ENCODE results near the gene LGALS12. TPM values are rescaled to one million over a fixed set of nuclear protein-coding genes. Genes with fewer than 3 reads are reported as not detected.

LGALS12 gene
- total and polyA plus RNA-seq, 12 donors: 0.11 to 15.5 (median 0.41) TPM; not detected in 1

- no peak for TF ChIP-seq POLR2A (IDR thresholded peaks at IDR 0.05)
- TF ChIP-seq CTCF (IDR thresholded peaks at IDR 0.05): no peak
- no peak overlapping the region for H3K27ac ChIP-seq
- H3K27me3 ChIP-seq: no peaks in the 10 kb centered on the region
- H3K36me3 ChIP-seq (replicated peaks in 1 of 2): no peaks in the 10 kb centered on the region
- DNase-seq: no peak
- H3K9me3 ChIP-seq (replicated peaks in 1 of 3): no peaks in the 10 kb centered on the region
- peaks cover 0 to 7% of the 10 kb centered on the region in 2 donors for H3K4me1 ChIP-seq (replicated peaks in 1 of 2)
- intact Hi-C loops (cut with DNase I): no loop called here
- H3K4me3 ChIP-seq: no peak overlapping the region
- 75 to 84% (median 80%) methylated on average over 2 of the region's 2 CpGs for WGBS, 4 donors
These were observed 1.6 kb downstream of the LGALS12 start for GRCh38 chr11:63507511-63507910.

- 74 to 94% (median 77%) methylated on average over 3 of the region's 3 CpGs for WGBS, 4 donors
- intact Hi-C loops (cut with DNase I): no loop called here
These were observed 2.1 kb downstream of the LGALS12 start for GRCh38 chr11:63508009-63508408.

GRCh38 chr11:63508745-63509144 is 2.9 kb downstream of the LGALS12 start:
- intact Hi-C loops (cut with DNase I): no loop called here
- 72 to 90% (median 85%) methylated on average over 11 to 12 of the region's 12 CpGs for WGBS, 4 donors
- Histone ChIP-seq H3K36me3 (replicated peaks in 1 of 2) (no peaks in the 10 kb centered on the region), H3K4me3 (no peak overlapping the region), H3K4me1 (replicated peaks in 1 of 2) (peaks cover 0 to 7% of the 10 kb centered on the region in 2 donors), H3K27ac (no peak overlapping the region), H3K27me3 (no peaks in the 10 kb centered on the region), H3K9me3 (replicated peaks in 1 of 3) (no peaks in the 10 kb centered on the region)
- DNase-seq: no peak
- TF ChIP-seq CTCF (IDR thresholded peaks at IDR 0.05) (no peak), POLR2A (IDR thresholded peaks at IDR 0.05) (no peak)

More at GRCh38 chr11:63508009-63508408, 2.1 kb downstream of the LGALS12 start:
- Histone ChIP-seq H3K36me3 (replicated peaks in 1 of 2) (no peaks in the 10 kb centered on the region), H3K27me3 (no peaks in the 10 kb centered on the region), H3K4me3 (no peak overlapping the region), H3K9me3 (replicated peaks in 1 of 3) (no peaks in the 10 kb centered on the region), H3K27ac (no peak overlapping the region), H3K4me1 (replicated peaks in 1 of 2) (peaks cover 0 to 7% of the 10 kb centered on the region in 2 donors)
- peak; percentile 52 to 80 (median 65) for DNase-seq
- TF ChIP-seq POLR2A (IDR thresholded peaks at IDR 0.05) (no peak), CTCF (IDR thresholded peaks at IDR 0.05) (peak in 5 of 6 experiments; percentile 30 to 62 (median 45))

- 72 to 89% (median 82%) methylated on average over 4 to 7 of the region's 7 CpGs for WGBS, 4 donors
- peak in 6 of 7 donors; percentile 31 to 71 (median 58) for DNase-seq
- Histone ChIP-seq H3K27ac (no peak overlapping the region), H3K27me3 (no peaks in the 10 kb centered on the region), H3K4me3 (no peak overlapping the region), H3K4me1 (replicated peaks in 1 of 2) (peaks cover 0 to under 1% of the 10 kb centered on the region in 2 donors), H3K9me3 (replicated peaks in 1 of 3) (no peaks in the 10 kb centered on the region), H3K36me3 (replicated peaks in 1 of 2) (no peaks in the 10 kb centered on the region)
- intact Hi-C loops (cut with DNase I): no loop called here
- TF ChIP-seq CTCF (IDR thresholded peaks at IDR 0.05) (no peak), POLR2A (IDR thresholded peaks at IDR 0.05) (no peak)
These were observed 4.6 kb downstream of the LGALS12 start for GRCh38 chr11:63510360-63511047.
